WTC11 (cell line): Measurements from ENCODE around the gene CFAP119. TPM values are rescaled to one million over a fixed set of nuclear protein-coding genes. Genes with fewer than 3 reads are reported as not detected.

Experiments
- ATAC-seq: fragments of 200-7000 bp; cut with Tn5 transposase; 2 replicates; pipeline ENCODE4 v1.10.0; 2021; ENCODE audit warnings: mild to moderate bottlenecking, moderate library complexity
- CTCF ChIA-PET: fragments of 300-600 bp; sonication (Branson Sonifier 250); formaldehyde crosslinking; loops from one replicate; lab custom pipeline; 2021; ENCODE audit warnings: antibody characterized with exemption; lab: Charles Lee
- POLR2A ChIA-PET: fragments of 350-600 bp; sonication (Branson Sonifier 250); formaldehyde crosslinking; loops from one replicate; lab custom pipeline; 2021; ENCODE audit warnings: antibody characterized with exemption; lab: Charles Lee
- DNase-seq: peaks from one replicate; pipeline ENCODE4 v3.0.0; 2021; ENCODE audit warnings: low spot score
- H3K27ac Mint-ChIP-seq: 2 replicates; pipeline ENCODE4 v1.8.0; 2021; ENCODE audit warnings: mixed read lengths
- H3K27me3 Mint-ChIP-seq: 2 replicates; pipeline ENCODE4 v1.8.0; 2021; ENCODE audit warnings: low read depth, mild to moderate bottlenecking, moderate library complexity, mixed read lengths
- H3K36me3 Mint-ChIP-seq: 2 replicates; pipeline ENCODE4 v1.8.0; 2021; ENCODE audit warnings: mixed read lengths
- H3K4me1 Mint-ChIP-seq: 2 replicates; pipeline ENCODE4 v1.8.0; 2022; ENCODE audit warnings: mixed read lengths
- H3K4me3 Mint-ChIP-seq: 2 replicates; pipeline ENCODE4 v1.8.0; 2021; ENCODE audit warnings: mild to moderate bottlenecking, moderate library complexity, mixed read lengths
- H3K9me3 Mint-ChIP-seq: 2 replicates; pipeline ENCODE4 v1.8.0; 2021; ENCODE audit warnings: mixed read lengths
- ATF1 ChIP-seq: sonication (generic); formaldehyde crosslinking; IDR thresholded peaks from 2 replicates; pipeline ENCODE4 v1.8.1; 2023; ENCODE audit warnings: mild to moderate bottlenecking, moderate library complexity, missing genetic modification reagents
- CDX4 ChIP-seq: fragments of 250-450 bp; sonication (Bioruptor Pico); IDR thresholded peaks from 2 replicates; pipeline ENCODE4 v1.9.0; 2021; ENCODE audit warnings: moderate library complexity, mild to moderate bottlenecking, inconsistent platforms, borderline replicate concordance
- ESRRA ChIP-seq: sonication (generic); formaldehyde crosslinking; IDR thresholded peaks from 2 replicates; pipeline ENCODE4 v1.8.1; 2022; ENCODE audit warnings: mild to moderate bottlenecking, missing genetic modification reagents, borderline replicate concordance
- FOXP1 ChIP-seq: sonication (generic); formaldehyde crosslinking; IDR thresholded peaks from 2 replicates; pipeline ENCODE4 v1.8.0; 2022; ENCODE audit warnings: missing genetic modification reagents, mild to moderate bottlenecking, moderate library complexity, borderline replicate concordance
- GABPB1 ChIP-seq: sonication (generic); formaldehyde crosslinking; IDR thresholded peaks from 2 replicates; pipeline ENCODE4 v1.8.1; 2023; ENCODE audit warnings: mild to moderate bottlenecking, missing genetic modification reagents
- GRHL2 ChIP-seq: fragments of 250-450 bp; sonication (Bioruptor Pico); IDR thresholded peaks from 2 replicates; pipeline ENCODE4 v1.8.0; 2022; ENCODE audit warnings: mild to moderate bottlenecking, moderate library complexity; ENCODE audit not compliant: insufficient replicate concordance, severe bottlenecking
- HMGXB4 ChIP-seq: sonication (generic); formaldehyde crosslinking; IDR thresholded peaks from 2 replicates; pipeline ENCODE4 v1.8.1; 2023; ENCODE audit warnings: mild to moderate bottlenecking, moderate library complexity, missing genetic modification reagents
- MXD4 ChIP-seq: fragments of 250-450 bp; sonication (Bioruptor Pico); IDR thresholded peaks from 2 replicates; pipeline ENCODE4 v1.8.0; 2021; ENCODE audit warnings: mild to moderate bottlenecking, moderate library complexity, borderline replicate concordance
- PRDM15 ChIP-seq: sonication (generic); formaldehyde crosslinking; IDR thresholded peaks from 2 replicates; pipeline ENCODE4 v1.8.0; 2022; ENCODE audit warnings: missing genetic modification reagents
- USF1 ChIP-seq: sonication (generic); formaldehyde crosslinking; IDR thresholded peaks from 2 replicates; pipeline ENCODE4 v1.8.0; 2022; ENCODE audit warnings: mild to moderate bottlenecking, missing genetic modification reagents
- ZMAT4 ChIP-seq: fragments of 250-450 bp; sonication (Bioruptor Pico); IDR thresholded peaks from 2 replicates; pipeline ENCODE4 v1.9.0; 2021; ENCODE audit warnings: mild to moderate bottlenecking
- ZNF138 ChIP-seq: sonication (generic); formaldehyde crosslinking; conservative IDR thresholded peaks from 2 replicates; pipeline ENCODE4 v1.8.1; 2022; ENCODE audit warnings: mild to moderate bottlenecking, moderate library complexity, missing genetic modification reagents
- ZNF232 ChIP-seq: sonication (generic); formaldehyde crosslinking; IDR thresholded peaks from 2 replicates; pipeline ENCODE4 v1.8.0; 2022; ENCODE audit warnings: mild to moderate bottlenecking, missing genetic modification reagents
- ZNF263 ChIP-seq: sonication (generic); formaldehyde crosslinking; IDR thresholded peaks from 2 replicates; pipeline ENCODE4 v1.8.1; 2022; ENCODE audit warnings: low read depth, mild to moderate bottlenecking, moderate library complexity, missing genetic modification reagents
- ZNF416 ChIP-seq: fragments of 250-450 bp; sonication (Bioruptor Pico); IDR thresholded peaks from 2 replicates; pipeline ENCODE4 v1.9.0; 2021; ENCODE audit warnings: mild to moderate bottlenecking, inconsistent platforms
- total RNA-seq: library from RNA; stranded (reverse); gene quantifications from 3 replicates; pipeline ENCODE4 v1.2.3, GENCODE V29; 2021

Gene CFAP119
- total RNA-seq, 1 experiment from 2014 or later = 6.6 TPM

- CTCF ChIA-PET = interaction anchor here (1.0 to 3.6 kb wide), 5 partner anchors 16 to 104 kb away, joined by 3 to 15 read pairs (median 4); no protein-coding TSS in a partner anchor
- DNase-seq (no peak), ATAC-seq (peak; percentile 90)
- Mint-ChIP-seq H3K27ac (no peak overlapping the region), H3K4me3 (no peak overlapping the region), H3K9me3 (no peaks in the 10 kb centered on the region), H3K4me1 (0 out of 2 replicates have a peak, but pooled peaks cover 4% of the 10 kb centered on the region), H3K36me3 (no peaks in the 10 kb centered on the region), H3K27me3 (peaks cover 39% of the 10 kb centered on the region)
- TF ChIP-seq USF1 (CRISPR knock-in tag) (no peak), GRHL2 (CRISPR knock-in tag) (no peak), FOXP1 (CRISPR knock-in tag) (no peak), MXD4 (no peak), ESRRA (CRISPR knock-in tag) (no peak), GABPB1 (CRISPR knock-in tag) (no peak), ZMAT4 (no peak), PRDM15 (no peak), ZNF416 (CRISPR knock-in tag) (no peak), ATF1 (CRISPR knock-in tag) (no peak), CDX4 (CRISPR knock-in tag) (no peak)
- POLR2A ChIA-PET = interaction anchor here (1.5 kb wide), 1 partner anchor 22 kb away, joined by 3 read pairs; no protein-coding TSS in a partner anchor
Observed at GRCh38 chr16:30797670-30798309, 35.9 kb upstream of the CFAP119 start.

GRCh38 chr16:30794634-30795033 is 32.8 kb upstream of the CFAP119 start:
- CTCF ChIA-PET = interaction anchor here (1.5 kb wide), 1 partner anchor 51 kb away, joined by 5 read pairs; no protein-coding TSS in a partner anchor
- H3K4me3 Mint-ChIP-seq = no peak overlapping the region
- DNase-seq = no peak

More at GRCh38 chr16:30794634-30795033, 32.8 kb upstream of the CFAP119 start:
- H3K4me1 Mint-ChIP-seq = 0 out of 2 replicates have a peak, but pooled peaks cover 4% of the 10 kb centered on the region
- POLR2A ChIA-PET = interaction anchor here (0.7 kb wide), 1 partner anchor 988 kb away, joined by 7 read pairs; the partner anchor contains the start of gene MAZ
- H3K27me3 Mint-ChIP-seq = peaks cover 32% of the 10 kb centered on the region
- TF ChIP-seq ZNF232 (CRISPR knock-in tag) (no peak), ZNF263 (no peak), HMGXB4 (CRISPR knock-in tag) (no peak), ZNF138 (CRISPR knock-in tag) (no peak)
- H3K36me3 Mint-ChIP-seq = no peaks in the 10 kb centered on the region
- H3K9me3 Mint-ChIP-seq = no peaks in the 10 kb centered on the region
- H3K27ac Mint-ChIP-seq = no peak overlapping the region
- no peak for ATAC-seq
